Measurements from ENCODE around the gene XG.

DNA sequence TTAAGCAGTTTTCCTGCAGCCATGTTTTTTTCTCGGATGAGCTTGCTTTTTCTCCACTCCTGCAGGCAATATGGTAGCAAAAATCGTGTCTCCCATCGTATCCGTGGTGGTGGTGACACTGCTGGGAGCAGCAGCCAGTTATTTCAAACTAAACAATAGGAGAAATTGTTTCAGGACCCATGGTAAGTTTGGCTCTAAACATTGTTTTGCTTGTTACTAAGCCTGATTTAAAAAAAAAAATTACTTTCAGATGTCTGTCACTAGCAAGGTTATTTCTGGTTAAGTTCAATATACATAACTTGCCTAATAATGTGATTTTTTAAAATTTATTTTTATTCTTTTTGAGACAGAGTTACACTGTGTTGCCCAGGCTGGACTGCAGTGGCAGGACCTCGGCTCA, 59.4 kb downstream of the XG start:
- TF ChIP-seq, protein P1, sequence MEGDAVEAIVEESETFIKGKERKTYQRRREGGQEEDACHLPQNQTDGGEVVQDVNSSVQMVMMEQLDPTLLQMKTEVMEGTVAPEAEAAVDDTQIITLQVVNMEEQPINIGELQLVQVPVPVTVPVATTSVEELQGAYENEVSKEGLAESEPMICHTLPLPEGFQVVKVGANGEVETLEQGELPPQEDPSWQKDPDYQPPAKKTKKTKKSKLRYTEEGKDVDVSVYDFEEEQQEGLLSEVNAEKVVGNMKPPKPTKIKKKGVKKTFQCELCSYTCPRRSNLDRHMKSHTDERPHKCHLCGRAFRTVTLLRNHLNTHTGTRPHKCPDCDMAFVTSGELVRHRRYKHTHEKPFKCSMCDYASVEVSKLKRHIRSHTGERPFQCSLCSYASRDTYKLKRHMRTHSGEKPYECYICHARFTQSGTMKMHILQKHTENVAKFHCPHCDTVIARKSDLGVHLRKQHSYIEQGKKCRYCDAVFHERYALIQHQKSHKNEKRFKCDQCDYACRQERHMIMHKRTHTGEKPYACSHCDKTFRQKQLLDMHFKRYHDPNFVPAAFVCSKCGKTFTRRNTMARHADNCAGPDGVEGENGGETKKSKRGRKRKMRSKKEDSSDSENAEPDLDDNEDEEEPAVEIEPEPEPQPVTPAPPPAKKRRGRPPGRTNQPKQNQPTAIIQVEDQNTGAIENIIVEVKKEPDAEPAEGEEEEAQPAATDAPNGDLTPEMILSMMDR (IDR thresholded peaks at IDR 0.05; ENCODE audit: low read depth, low read length, poor library complexity, severe bottlenecking) = no peak
- TF ChIP-seq EZH2phosphoT487 (IDR thresholded peaks at IDR 0.05; ENCODE audit: borderline replicate concordance, low read length) = no peak

Data from DOHH2 (cell line).